Fibroblast of lung (primary cell): ENCODE results near the gene CDRT4. TPM values are rescaled to one million over a fixed set of nuclear protein-coding genes. Genes with fewer than 3 reads are reported as not detected.
A peak's percentile ranks its signal among the peaks of the same experiment; 100 is the strongest.

Experiments
- DNase-seq, 2 donors: peaks; one replicate each; pipeline versions ENCODE4 v3.0.0 to v3.0.0-alpha.2; 2010; ENCODE audit warnings: low read depth in 2 of 2
- H2AFZ ChIP-seq: 2 replicates; pipeline ENCODE4 v1.5.1; 2012; ENCODE audit warnings: low read length, control low read depth, inconsistent platforms
- H3K27ac ChIP-seq: 2 replicates; pipeline ENCODE4 v1.5.1; 2011; ENCODE audit warnings: low read length, control low read depth; ENCODE audit not compliant: insufficient read depth
- H3K27me3 ChIP-seq: 2 replicates; pipeline ENCODE4 v1.5.1; 2011; ENCODE audit warnings: mild to moderate bottlenecking, low read length; ENCODE audit not compliant: control insufficient read depth, insufficient read depth
- H3K36me3 ChIP-seq: 2 replicates; pipeline ENCODE4 v1.5.1; 2011; ENCODE audit warnings: low read length; ENCODE audit not compliant: control insufficient read depth, insufficient read depth
- H3K4me1 ChIP-seq: 2 replicates; pipeline ENCODE4 v1.5.1; 2011; ENCODE audit warnings: low read length; ENCODE audit not compliant: control insufficient read depth, insufficient read depth; ENCODE audit errors: extremely low read depth
- H3K4me2 ChIP-seq: 2 replicates; pipeline ENCODE4 v1.5.1; 2011; ENCODE audit warnings: low read length, control low read depth; ENCODE audit not compliant: insufficient read depth; ENCODE audit errors: extremely low read depth
- H3K4me3 ChIP-seq, 4 experiments: fragments of 200-600 bp in 1 of 4; sonication (generic) in 1 of 4; replicated peaks in 1 of 4; 2 replicates each; pipeline ENCODE4 v1.5.1; 2011 to 2016; ENCODE audit warnings: low read length in 4 of 4, low read depth in 3 of 4, mild to moderate bottlenecking in 3 of 4, control low read depth in 2 of 4, inconsistent platforms in 1 of 4, mixed read lengths in 1 of 4; ENCODE audit not compliant: insufficient read depth in 1 of 4; ENCODE audit errors: control extremely low read depth in 1 of 4
- H3K79me2 ChIP-seq: 2 replicates; pipeline ENCODE4 v1.5.1; 2012; ENCODE audit warnings: mild to moderate bottlenecking, low read length, inconsistent platforms; ENCODE audit not compliant: control insufficient read depth, insufficient read depth
- H3K9ac ChIP-seq: 2 replicates; pipeline ENCODE4 v1.5.1; 2011; ENCODE audit warnings: mild to moderate bottlenecking, low read length, control low read depth; ENCODE audit not compliant: insufficient read depth
- H3K9me3 ChIP-seq: 2 replicates; pipeline ENCODE4 v1.5.1; 2012; ENCODE audit warnings: low read depth, low read length; ENCODE audit not compliant: control insufficient read depth, insufficient read depth
- H4K20me1 ChIP-seq: 2 replicates; pipeline ENCODE4 v1.5.1; 2011; ENCODE audit warnings: low read length; ENCODE audit not compliant: control insufficient read depth, insufficient read depth; ENCODE audit errors: extremely low read depth
- EZH2 ChIP-seq: IDR thresholded peaks from 2 replicates; pipeline ENCODE4 v1.5.1; 2012; ENCODE audit warnings: low read length, control low read depth, mild to moderate bottlenecking; ENCODE audit errors: missing control alignments
- polyA plus RNA-seq, 2 donors: library from polyadenylated mRNA; depleted of rRNA in 1 of 2; stranded (reverse) in 1 of 2; unstranded in 1 of 2; fragments of >200 nt; gene quantifications; 2 replicates each; pipeline ENCODE4 v1.2.1, GENCODE V29; 2011 to 2012; ENCODE audit warnings: missing spikeins in 1 of 2
- total RNA-seq: library from RNA; depleted of rRNA; stranded (reverse); fragments of >200 nt; gene quantifications from 2 replicates; pipeline ENCODE4 v1.2.1, GENCODE V29; 2014
- TF ChIP-seq, protein P1 (sequence below), 2 donors: IDR thresholded peaks in 1 of 2; conservative IDR thresholded peaks in 1 of 2; 1 replicate in 1 of 2; 2 replicates in 1 of 2; pipeline ENCODE4 v1.5.1; 2011 to 2012; ENCODE audit warnings: low read length in 2 of 2, control low read depth in 1 of 2, inconsistent platforms in 1 of 2, low read depth in 1 of 2, mild to moderate bottlenecking in 1 of 2

CDRT4 gene
- total and polyA plus RNA-seq, 2 donors (not counting 1 experiment from before 2014, with no cell fraction given): 0.49 to 2.3 TPM

DNA sequence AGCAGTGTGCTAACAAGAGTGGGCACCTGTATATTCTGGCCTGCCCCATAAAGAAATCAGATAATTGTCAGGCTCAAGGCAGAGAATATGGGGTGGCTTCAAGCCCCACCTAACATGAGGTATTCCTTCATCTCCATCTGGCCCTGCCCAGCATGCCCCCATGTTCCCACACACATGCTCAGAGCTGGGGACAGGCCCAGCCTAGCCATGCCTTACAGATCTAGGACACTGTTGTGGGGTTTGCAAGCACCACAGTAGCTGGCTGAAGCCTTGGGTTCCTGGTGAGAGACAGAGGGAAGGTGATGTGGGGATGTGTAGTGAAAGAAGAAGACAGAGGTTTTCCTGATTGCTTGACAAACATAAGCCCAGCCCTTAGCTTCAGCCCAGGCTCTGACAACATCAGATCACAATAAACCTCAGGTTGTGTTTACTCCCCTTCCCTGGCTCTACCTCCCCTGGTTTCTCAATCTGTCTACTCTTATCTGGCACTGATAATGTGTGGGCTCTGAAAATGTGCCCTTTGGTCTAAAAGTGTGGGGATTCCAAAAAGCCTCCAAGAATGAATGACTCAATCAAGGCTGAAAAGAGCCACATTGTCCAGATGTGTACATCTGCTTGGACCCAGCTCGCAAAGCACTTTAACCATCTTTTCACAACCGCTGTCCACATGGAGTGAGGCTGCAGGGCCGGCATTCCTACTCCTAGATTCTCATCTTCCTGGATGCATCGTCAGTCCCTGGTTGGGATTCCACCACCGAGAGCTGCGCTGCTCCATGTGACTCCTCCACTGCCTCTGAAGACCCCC lies 34.4 kb downstream of the CDRT4 start:
- Histone ChIP-seq H3K79me2 (no peaks in the 10 kb centered on the region), H3K36me3 (no peaks in the 10 kb centered on the region), H3K27me3 (no peaks in the 10 kb centered on the region), H3K4me1 (peaks cover 18% of the 10 kb centered on the region), H3K9ac (no peak overlapping the region), H2AFZ (no peak overlapping the region), H3K9me3 (no peaks in the 10 kb centered on the region), H3K4me2 (peak overlapping the region; percentile 1), H3K27ac (peak overlapping the region; percentile 11), H3K4me3 (no peak overlapping the region), H4K20me1 (no peaks in the 10 kb centered on the region)
- peak; percentile 67 to 95 for DNase-seq
- TF ChIP-seq EZH2: no peak
- TF ChIP-seq, protein P1, sequence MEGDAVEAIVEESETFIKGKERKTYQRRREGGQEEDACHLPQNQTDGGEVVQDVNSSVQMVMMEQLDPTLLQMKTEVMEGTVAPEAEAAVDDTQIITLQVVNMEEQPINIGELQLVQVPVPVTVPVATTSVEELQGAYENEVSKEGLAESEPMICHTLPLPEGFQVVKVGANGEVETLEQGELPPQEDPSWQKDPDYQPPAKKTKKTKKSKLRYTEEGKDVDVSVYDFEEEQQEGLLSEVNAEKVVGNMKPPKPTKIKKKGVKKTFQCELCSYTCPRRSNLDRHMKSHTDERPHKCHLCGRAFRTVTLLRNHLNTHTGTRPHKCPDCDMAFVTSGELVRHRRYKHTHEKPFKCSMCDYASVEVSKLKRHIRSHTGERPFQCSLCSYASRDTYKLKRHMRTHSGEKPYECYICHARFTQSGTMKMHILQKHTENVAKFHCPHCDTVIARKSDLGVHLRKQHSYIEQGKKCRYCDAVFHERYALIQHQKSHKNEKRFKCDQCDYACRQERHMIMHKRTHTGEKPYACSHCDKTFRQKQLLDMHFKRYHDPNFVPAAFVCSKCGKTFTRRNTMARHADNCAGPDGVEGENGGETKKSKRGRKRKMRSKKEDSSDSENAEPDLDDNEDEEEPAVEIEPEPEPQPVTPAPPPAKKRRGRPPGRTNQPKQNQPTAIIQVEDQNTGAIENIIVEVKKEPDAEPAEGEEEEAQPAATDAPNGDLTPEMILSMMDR (conservative IDR thresholded peaks at IDR 0.05 in 1 of 2, IDR thresholded peaks at IDR 0.05 in 1 of 2; ENCODE audit: low read depth in 1 of 2, low read length in 2 of 2): no peak

DNA sequence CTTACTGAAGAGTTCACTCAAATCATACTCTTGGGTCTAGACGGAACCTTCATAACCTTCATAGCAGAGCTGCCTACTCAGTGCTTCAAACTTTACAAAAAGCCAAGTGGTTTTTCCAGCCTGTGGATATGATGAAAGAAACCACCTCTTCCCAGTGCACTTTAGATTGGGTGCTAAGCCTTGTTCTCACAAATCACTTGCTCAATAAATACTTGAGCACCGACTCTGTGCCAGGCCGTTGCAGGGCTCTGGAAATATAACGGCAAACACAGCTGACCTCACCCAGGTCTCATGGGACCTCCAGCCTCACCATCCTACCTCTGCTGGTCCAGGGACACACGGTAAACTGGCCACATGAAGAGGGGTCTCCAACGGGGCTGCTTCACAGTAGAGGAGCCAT lies 35.7 kb downstream of the CDRT4 start:
- H3K9me3 ChIP-seq: no peaks in the 10 kb centered on the region
- no peaks in the 10 kb centered on the region for H4K20me1 ChIP-seq
- no peak overlapping the region for H3K4me3 ChIP-seq
- no peaks in the 10 kb centered on the region for H3K36me3 ChIP-seq
- TF ChIP-seq, protein P1 (conservative IDR thresholded peaks at IDR 0.05 in 1 of 2, IDR thresholded peaks at IDR 0.05 in 1 of 2; ENCODE audit: low read depth in 1 of 2, low read length in 2 of 2): no peak
- TF ChIP-seq EZH2: no peak
- H3K4me1 ChIP-seq: peaks cover 18% of the 10 kb centered on the region
- no peaks in the 10 kb centered on the region for H3K27me3 ChIP-seq
- H3K9ac ChIP-seq: no peak overlapping the region
- no peak overlapping the region for H2AFZ ChIP-seq
- no peak for DNase-seq
- no peak overlapping the region for H3K27ac ChIP-seq
- H3K4me2 ChIP-seq: no peak overlapping the region
- no peaks in the 10 kb centered on the region for H3K79me2 ChIP-seq

- no peak for DNase-seq
- H3K4me1 ChIP-seq: peaks cover 15% of the 10 kb centered on the region
- H3K4me2 ChIP-seq: no peak overlapping the region
- no peaks in the 10 kb centered on the region for H4K20me1 ChIP-seq
- H3K27ac ChIP-seq: no peak overlapping the region
- no peak for TF ChIP-seq EZH2
- TF ChIP-seq, protein P1 (conservative IDR thresholded peaks at IDR 0.05 in 1 of 2, IDR thresholded peaks at IDR 0.05 in 1 of 2; ENCODE audit: low read depth in 1 of 2, low read length in 2 of 2): no peak
- H2AFZ ChIP-seq: no peak overlapping the region
- no peak overlapping the region for H3K9ac ChIP-seq
- H3K4me3 ChIP-seq: no peak overlapping the region
- H3K79me2 ChIP-seq: no peaks in the 10 kb centered on the region
- no peaks in the 10 kb centered on the region for H3K27me3 ChIP-seq
- no peaks in the 10 kb centered on the region for H3K9me3 ChIP-seq
- no peaks in the 10 kb centered on the region for H3K36me3 ChIP-seq
Observed at GRCh38 chr17:15431196-15431595, 36.2 kb downstream of the CDRT4 start.
